Astrocyte (in vitro differentiated cells and primary cell): Measurements from ENCODE around the gene GXYLT1. TPM values are rescaled to one million over a fixed set of nuclear protein-coding genes. Genes with fewer than 3 reads are reported as not detected.

Experiments
- DNase-seq: peaks from one replicate; pipeline ENCODE4 v3.0.0-alpha.2; 2010; ENCODE audit warnings: low read depth
- FAIRE-seq: peaks from 2 replicates; lab custom pipeline; 2011; peaks lifted over from hg19 to GRCh38; lab: Jason Lieb, UNC
- H2AFZ ChIP-seq: 2 replicates; pipeline ENCODE4 v1.6.0; 2012; ENCODE audit warnings: low read depth, low read length, inconsistent platforms
- H3K27ac ChIP-seq: 2 replicates; pipeline ENCODE4 v1.5.1; 2011; ENCODE audit warnings: low read depth, low read length, inconsistent platforms
- H3K27me3 ChIP-seq: 2 replicates; pipeline ENCODE4 v1.6.0; 2011; ENCODE audit warnings: low read length, inconsistent platforms; ENCODE audit not compliant: insufficient read depth
- H3K36me3 ChIP-seq: 2 replicates; pipeline ENCODE4 v1.5.1; 2011; ENCODE audit warnings: low read length, inconsistent platforms; ENCODE audit not compliant: insufficient read depth
- H3K4me1 ChIP-seq: 2 replicates; pipeline ENCODE4 v1.5.1; 2011; ENCODE audit warnings: low read length, inconsistent platforms; ENCODE audit not compliant: insufficient read depth
- H3K4me2 ChIP-seq: 2 replicates; pipeline ENCODE4 v1.6.0; 2012; ENCODE audit warnings: low read length, inconsistent platforms
- H3K4me3 ChIP-seq: 2 replicates; pipeline ENCODE4 v1.5.1; 2011; ENCODE audit warnings: low read depth, mild to moderate bottlenecking, low read length, inconsistent platforms; ENCODE audit not compliant: insufficient read depth
- H3K79me2 ChIP-seq: 2 replicates; pipeline ENCODE4 v1.6.0; 2012; ENCODE audit warnings: mild to moderate bottlenecking, low read length, inconsistent platforms; ENCODE audit not compliant: insufficient read depth
- H3K9ac ChIP-seq: 2 replicates; pipeline ENCODE4 v1.6.0; 2012; ENCODE audit warnings: mild to moderate bottlenecking, low read length, inconsistent platforms
- H3K9me3 ChIP-seq: 2 replicates; pipeline ENCODE4 v1.5.1; 2012; ENCODE audit warnings: low read depth, mild to moderate bottlenecking, low read length, inconsistent platforms; ENCODE audit not compliant: insufficient read depth
- H4K20me1 ChIP-seq: 2 replicates; pipeline ENCODE4 v1.6.0; 2012; ENCODE audit warnings: low read length, inconsistent platforms; ENCODE audit not compliant: insufficient read depth
- H3K27ac Mint-ChIP-seq: one replicate; pipeline ENCODE4 v1.8.0; 2021; ENCODE audit warnings: mild to moderate bottlenecking, mixed read lengths; ENCODE audit not compliant: unreplicated experiment
- H3K27me3 Mint-ChIP-seq: one replicate; pipeline ENCODE4 v1.8.0; 2021; ENCODE audit warnings: low read depth, mixed read lengths; ENCODE audit not compliant: unreplicated experiment
- H3K36me3 Mint-ChIP-seq: one replicate; pipeline ENCODE4 v1.8.0; 2021; ENCODE audit warnings: low read depth, mixed read lengths; ENCODE audit not compliant: unreplicated experiment
- H3K4me1 Mint-ChIP-seq: one replicate; pipeline ENCODE4 v1.8.0; 2021; ENCODE audit warnings: low read depth, mixed read lengths; ENCODE audit not compliant: unreplicated experiment
- H3K4me3 Mint-ChIP-seq: one replicate; pipeline ENCODE4 v1.8.0; 2021; ENCODE audit warnings: mild to moderate bottlenecking, moderate library complexity, mixed read lengths; ENCODE audit not compliant: unreplicated experiment
- H3K9me3 Mint-ChIP-seq: one replicate; pipeline ENCODE4 v1.8.0; 2021; ENCODE audit warnings: mild to moderate bottlenecking, mixed read lengths; ENCODE audit not compliant: unreplicated experiment
- EZH2 ChIP-seq: IDR thresholded peaks from 2 replicates; pipeline ENCODE4 v1.6.1; 2012; ENCODE audit warnings: mild to moderate bottlenecking, low read length, inconsistent platforms; ENCODE audit not compliant: insufficient read depth
- total RNA-seq: library from RNA; stranded (reverse); gene quantifications from 2 replicates; pipeline ENCODE4 v1.2.1, GENCODE V29; 2021
- TF ChIP-seq, protein P1 (sequence below): IDR thresholded peaks from 2 replicates; pipeline ENCODE4 v1.5.1; 2011; ENCODE audit warnings: low read depth, mild to moderate bottlenecking, inconsistent platforms, low read length, moderate library complexity; ENCODE audit not compliant: insufficient read depth

GXYLT1 gene
- total RNA-seq, 1 donor from 2014 or later = 23.1 TPM

DNA sequence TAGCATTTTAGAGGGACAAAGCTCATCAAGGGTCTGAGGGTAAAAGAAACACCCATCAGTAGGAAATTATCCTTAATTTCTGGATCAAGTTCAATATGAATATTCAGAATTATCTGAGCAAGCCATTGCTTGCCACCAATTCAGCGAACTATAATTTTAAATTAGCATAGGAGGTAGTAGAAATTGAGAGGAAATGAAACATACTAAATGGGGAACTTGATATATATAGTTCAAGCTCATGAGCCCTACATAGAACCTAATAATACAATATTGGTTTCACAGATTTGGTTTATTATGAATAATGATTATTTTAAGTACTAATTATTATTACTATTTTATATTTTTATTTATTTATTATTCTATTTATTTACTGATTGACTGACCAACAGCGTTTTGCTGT, 42.1 kb upstream of the GXYLT1 start:
- DNase-seq = no peak
- Histone ChIP-seq H3K79me2 (peaks cover 3% of the 10 kb centered on the region), H3K4me3 (no peak overlapping the region), H2AFZ (no peak overlapping the region), H3K27ac (no peak overlapping the region), H3K27me3 (no peaks in the 10 kb centered on the region), H3K9ac (no peak overlapping the region), H3K36me3 (no peaks in the 10 kb centered on the region), H3K4me2 (no peak overlapping the region), H3K9me3 (no peaks in the 10 kb centered on the region), H4K20me1 (peaks cover 4% of the 10 kb centered on the region), H3K4me1 (no peaks in the 10 kb centered on the region)
- FAIRE-seq = no peak
- Mint-ChIP-seq H3K4me3 (no peak overlapping the region), H3K27me3 (no peaks in the 10 kb centered on the region), H3K4me1 (peaks cover 2% of the 10 kb centered on the region), H3K36me3 (peaks cover 5% of the 10 kb centered on the region), H3K27ac (no peak overlapping the region), H3K9me3 (no peaks in the 10 kb centered on the region)
- TF ChIP-seq, protein P1, sequence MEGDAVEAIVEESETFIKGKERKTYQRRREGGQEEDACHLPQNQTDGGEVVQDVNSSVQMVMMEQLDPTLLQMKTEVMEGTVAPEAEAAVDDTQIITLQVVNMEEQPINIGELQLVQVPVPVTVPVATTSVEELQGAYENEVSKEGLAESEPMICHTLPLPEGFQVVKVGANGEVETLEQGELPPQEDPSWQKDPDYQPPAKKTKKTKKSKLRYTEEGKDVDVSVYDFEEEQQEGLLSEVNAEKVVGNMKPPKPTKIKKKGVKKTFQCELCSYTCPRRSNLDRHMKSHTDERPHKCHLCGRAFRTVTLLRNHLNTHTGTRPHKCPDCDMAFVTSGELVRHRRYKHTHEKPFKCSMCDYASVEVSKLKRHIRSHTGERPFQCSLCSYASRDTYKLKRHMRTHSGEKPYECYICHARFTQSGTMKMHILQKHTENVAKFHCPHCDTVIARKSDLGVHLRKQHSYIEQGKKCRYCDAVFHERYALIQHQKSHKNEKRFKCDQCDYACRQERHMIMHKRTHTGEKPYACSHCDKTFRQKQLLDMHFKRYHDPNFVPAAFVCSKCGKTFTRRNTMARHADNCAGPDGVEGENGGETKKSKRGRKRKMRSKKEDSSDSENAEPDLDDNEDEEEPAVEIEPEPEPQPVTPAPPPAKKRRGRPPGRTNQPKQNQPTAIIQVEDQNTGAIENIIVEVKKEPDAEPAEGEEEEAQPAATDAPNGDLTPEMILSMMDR = no peak
- no peak for TF ChIP-seq EZH2

DNA sequence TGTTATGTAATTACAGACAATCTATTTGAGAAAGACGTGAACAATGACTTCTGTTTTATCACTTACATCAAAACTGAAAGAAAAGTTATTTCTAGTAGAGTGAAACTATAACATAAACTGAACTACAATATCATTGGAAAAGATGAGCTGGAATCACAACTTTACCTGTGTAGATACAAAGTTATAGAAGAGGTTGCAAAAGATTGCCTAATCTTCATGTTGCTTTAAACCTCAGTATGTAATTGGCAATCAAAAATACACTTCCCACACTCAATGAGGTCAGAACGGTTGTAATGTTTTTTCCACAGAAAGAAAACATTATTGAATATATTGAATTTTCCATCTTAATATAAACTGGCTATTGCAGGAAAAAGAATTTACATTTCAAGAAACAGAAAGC, 37.7 kb upstream of the GXYLT1 start:
- Histone ChIP-seq H3K9me3 (no peaks in the 10 kb centered on the region), H3K4me1 (no peaks in the 10 kb centered on the region), H2AFZ (no peak overlapping the region), H3K27me3 (no peaks in the 10 kb centered on the region), H3K4me3 (no peak overlapping the region), H3K79me2 (peaks cover 5% of the 10 kb centered on the region), H3K9ac (no peak overlapping the region), H4K20me1 (peaks cover 4% of the 10 kb centered on the region), H3K36me3 (peaks cover 2% of the 10 kb centered on the region), H3K4me2 (no peak overlapping the region), H3K27ac (no peak overlapping the region)
- peaks cover 4% of the 10 kb centered on the region for H3K4me1 Mint-ChIP-seq
- H3K27me3 Mint-ChIP-seq = no peaks in the 10 kb centered on the region
- TF ChIP-seq, protein P1 = no peak
- TF ChIP-seq EZH2 = no peak
- H3K36me3 Mint-ChIP-seq = peaks cover 8% of the 10 kb centered on the region
- no peak overlapping the region for H3K4me3 Mint-ChIP-seq
- FAIRE-seq (no peak), DNase-seq (no peak)
- no peaks in the 10 kb centered on the region for H3K9me3 Mint-ChIP-seq
- H3K27ac Mint-ChIP-seq = no peak overlapping the region

DNA sequence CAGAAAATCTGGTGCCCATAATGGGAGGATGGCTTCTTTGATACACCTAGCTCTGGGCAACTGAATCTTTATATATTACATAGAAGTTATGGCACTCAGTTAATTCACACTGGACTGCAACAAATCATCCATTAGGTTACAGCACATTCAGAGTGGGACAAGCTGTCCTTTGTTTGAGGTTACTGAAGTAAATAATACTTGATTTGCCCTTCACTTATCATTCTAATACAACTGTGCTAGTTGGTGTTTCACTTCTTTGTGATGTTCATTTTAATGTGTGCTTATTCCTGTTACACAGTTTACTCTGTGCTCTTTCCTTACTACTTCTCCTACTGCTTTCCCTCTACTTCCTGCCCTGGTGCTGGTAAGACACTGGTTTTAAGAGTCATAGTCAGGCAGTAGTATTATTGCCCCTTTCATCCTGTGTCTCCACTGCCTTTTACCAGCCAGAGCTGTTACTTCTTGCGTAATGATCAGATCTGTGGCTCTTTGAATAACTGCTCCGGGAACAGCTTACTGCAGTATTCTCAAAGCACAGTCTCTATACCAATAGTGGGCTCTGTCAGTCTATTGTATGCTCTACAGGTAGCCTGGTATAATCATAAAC, 36.4 kb upstream of the GXYLT1 start:
- H3K79me2 ChIP-seq = peaks cover 8% of the 10 kb centered on the region
- no peak overlapping the region for H3K27ac ChIP-seq
- Mint-ChIP-seq H3K4me1 (peaks cover 4% of the 10 kb centered on the region), H3K27me3 (no peaks in the 10 kb centered on the region), H3K36me3 (peaks cover 18% of the 10 kb centered on the region), H3K27ac (no peak overlapping the region), H3K9me3 (peaks cover 2% of the 10 kb centered on the region), H3K4me3 (no peak overlapping the region)
- TF ChIP-seq EZH2 = no peak
- TF ChIP-seq, protein P1 = no peak
- no peaks in the 10 kb centered on the region for H3K9me3 ChIP-seq
- no peak for FAIRE-seq
- H3K4me1 ChIP-seq = no peaks in the 10 kb centered on the region
- no peaks in the 10 kb centered on the region for H3K27me3 ChIP-seq
- H3K36me3 ChIP-seq = peaks cover 2% of the 10 kb centered on the region
- H3K9ac ChIP-seq = no peak overlapping the region
- DNase-seq = no peak
- H3K4me3 ChIP-seq = no peak overlapping the region
- H3K4me2 ChIP-seq = no peak overlapping the region
- H4K20me1 ChIP-seq = peaks cover 4% of the 10 kb centered on the region
- no peak overlapping the region for H2AFZ ChIP-seq
